Cardiac fibroblast (primary cell): Measurements from ENCODE around the gene TCF3.
"Not testable (repeated sequence)": the region's sequence is repeated elsewhere in the genome, so short reads cannot be mapped to it uniquely, and the experiment has no call there.

Experiments
- DNase-seq, 2 donors: peaks; one replicate each; pipeline versions ENCODE4 v3.0.0 to v3.0.0-alpha.2; 2010; ENCODE audit warnings: low read depth in 2 of 2
- H3K4me3 ChIP-seq, 2 donors: replicated peaks in 1 of 2; 1 replicate in 1 of 2; 2 replicates in 1 of 2; pipeline ENCODE4 v1.5.1; 2011; ENCODE audit warnings: low read depth in 2 of 2, low read length in 2 of 2, mild to moderate bottlenecking in 2 of 2, moderate library complexity in 1 of 2
- CTCF ChIP-seq: IDR thresholded peaks from one replicate; pipeline ENCODE4 v1.5.1; 2011; ENCODE audit warnings: low read depth, mild to moderate bottlenecking, low read length, inconsistent platforms

TCF3 gene

GRCh38 chr19:1652471-1653299 is at the start of gene TCF3:
TCF3 (minus strand) TSS chr19:1652615; CDS start chr19:1650248, 2,367 bp downstream.
- H3K4me3 ChIP-seq = peak within 1 kb of the TSS; percentile 64 to 80
- peak; percentile 100 for DNase-seq
- TF ChIP-seq CTCF = no peak

GRCh38 chr19:1700733-1701663 is 48.6 kb upstream of the TCF3 start:
- H3K4me3 ChIP-seq = no peak overlapping the region
- DNase-seq = no peak
- TF ChIP-seq CTCF = no peak

GRCh38 chr19:1699998-1700732 is 47.8 kb upstream of the TCF3 start:
- TF ChIP-seq CTCF = no peak
- DNase-seq = no peak
- no peak overlapping the region for H3K4me3 ChIP-seq

GRCh38 chr19:1699386-1699785 is 47.0 kb upstream of the TCF3 start:
- no peak for TF ChIP-seq CTCF
- no peak overlapping the region for H3K4me3 ChIP-seq
- DNase-seq = no peak

- no peak for DNase-seq
- no peak overlapping the region for H3K4me3 ChIP-seq
- TF ChIP-seq CTCF = no peak
Observed at GRCh38 chr19:1698636-1699035, 46.2 kb upstream of the TCF3 start.

GRCh38 chr19:1695481-1695880 is 43.1 kb upstream of the TCF3 start:
- H3K4me3 ChIP-seq, DNase-seq: not testable (repeated sequence)
